Heart left ventricle (tissue), 16 donors: ENCODE results near the gene BCKDHB. TPM values are rescaled to one million over a fixed set of nuclear protein-coding genes. Genes with fewer than 3 reads are reported as not detected.

Experiments
- ATAC-seq, 4 donors: fragments of 200-7000 bp; cut with Tn5 transposase; one replicate each; pipeline ENCODE4 v1.9.1; 2020 to 2022; ENCODE audit warnings: moderate library complexity in 4 of 4, mild to moderate bottlenecking in 3 of 4, moderate number of reproducible peaks in 1 of 4
- DNase-seq, 5 donors: peaks; one replicate each; pipeline ENCODE4 v3.0.0-alpha.2; 2020
- H3K27ac ChIP-seq, 12 donors: fragments of 200-600 bp; sonication (generic) in 4 of 12; one replicate each; pipeline versions ENCODE4 v1.5.0 to v1.8.0; 2016 to 2022; ENCODE audit warnings: mild to moderate bottlenecking in 2 of 12
- H3K27me3 ChIP-seq, 9 donors: fragments of 200-600 bp; sonication (generic) in 2 of 9; one replicate each; pipeline versions ENCODE4 v1.5.1 to v1.8.0; 2016 to 2022; ENCODE audit warnings: mild to moderate bottlenecking in 3 of 9
- H3K36me3 ChIP-seq, 9 donors: fragments of 200-600 bp; sonication (generic) in 2 of 9; one replicate each; pipeline versions ENCODE4 v1.5.0 to v1.8.0; 2018 to 2022; ENCODE audit warnings: mild to moderate bottlenecking in 2 of 9
- H3K4me1 ChIP-seq, 12 donors: fragments of 200-600 bp; sonication (generic) in 4 of 12; one replicate each; pipeline versions ENCODE4 v1.5.0 to v1.8.0; 2016 to 2022; ENCODE audit warnings: mild to moderate bottlenecking in 3 of 12
- H3K4me3 ChIP-seq, 12 donors: fragments of 200-600 bp; sonication (generic) in 4 of 12; one replicate each; pipeline versions ENCODE4 v1.5.0 to v1.8.0; 2017 to 2022; ENCODE audit warnings: mild to moderate bottlenecking in 9 of 12, moderate library complexity in 4 of 12
- H3K9me3 ChIP-seq, 12 donors: fragments of 200-600 bp; sonication (generic) in 4 of 12; one replicate each; pipeline versions ENCODE4 v1.5.0 to v1.8.0; 2016 to 2022; ENCODE audit warnings: mild to moderate bottlenecking in 1 of 12
- CTCF ChIP-seq, 12 donors: fragments of 200-600 bp; sonication (generic) in 4 of 12; IDR thresholded peaks; one replicate each; pipeline versions ENCODE4 v1.5.0 to v1.8.0; 2018 to 2022; ENCODE audit warnings: antibody characterized with exemption in 12 of 12, mild to moderate bottlenecking in 5 of 12
- POLR2A ChIP-seq, 2 donors: fragments of 450-650 bp; IDR thresholded peaks; one replicate each; pipeline ENCODE4 v1.6.1; 2017; ENCODE audit warnings: antibody characterized with exemption in 2 of 2, mild to moderate bottlenecking in 2 of 2, moderate library complexity in 2 of 2
- WGBS, 4 donors: extraction: QIAGEN DNeasy Blood & Tissue Kit in 2 of 4; methylation state at CpG; one replicate each; pipeline versions ENCODE4 v1.1.5 to v1.1.7; 2013 to 2018; 5-methylcytosine and 5-hydroxymethylcytosine counted together
- intact Hi-C, 10 donors: fragments of 100-400 bp; cut with DNase I; formaldehyde crosslinking; loops; one replicate each; pipeline versions ENCODE4 v1.11.1 to v1.14.2; 2022
- polyA plus RNA-seq, 2 donors: library from polyadenylated mRNA; stranded (reverse); fragments of 200-250 nt; gene quantifications; one replicate each; pipeline ENCODE4 v1.2.3, GENCODE V29; 2013
- total RNA-seq, 9 donors: library from RNA; depleted of rRNA in 2 of 9; stranded (reverse); fragments of >200 nt in 2 of 9; fragmentation: NEBNext Ultra II Directional in 3 of 9; extraction: Animal tissue kit (Norgen Biotek cat#: 25700) in 3 of 9; gene quantifications; one replicate each; pipeline versions ENCODE4 v1.1.0 to v1.2.4, GENCODE V29; 2016 to 2023
- donor health status: ischemic (EF 13 %, LVEDD 7.1; RV severe dilation, severe dysfunction).
- donor health status: healthy with polysubstance abuse.
- donor health status: DM: no; HTN: yes; CAD: no.
- donor health status: DM: no; HTN: no; CAD: no.
- donor health status: ischemic (EF 25% LVEDD 6.9; RV normal size, moderate dysfunction).
- donor health status: ischemic (EF 25% LVEDD 5.7; RV mildly dilated, moderate dysfunction).
- donor health status: healthy.
- donor health status: DM: yes; HTN: yes; CAD: no.
- donor health status: ischemic (EF 35%, LVEDD 5.7; RV mildly dilated, moderate dysfunction).
- donor health status: nonischemic (EF 11% LVEDD 7.7; RV severe dilation, severe dysfunction).
- donor health status: DM: yes; HTN: yes; CAD: no.
- donor health status: PGD.
- donor health status: ischemic (EF 29% LVEDD 5.4; RV normal size, mild dysfunction).
- donor health status: nonischemic (EF 23%, LVEDD 6.1; RV moderate dilation, normal function).

Gene BCKDHB
- total and polyA plus RNA-seq, 11 donors = 10.1 to 41.9 (median 27.6) TPM

- DNase-seq = no peak
- WGBS, 4 donors = 60 to 74% (median 67%) methylated on average over 2 of the region's 2 CpGs
Measured at GRCh38 chr6:80356545-80356944, 250.1 kb downstream of the BCKDHB start.

GRCh38 chr6:80357081-80357480, 250.6 kb downstream of the BCKDHB start:
- TF ChIP-seq CTCF (IDR thresholded peaks at IDR 0.05) = no peak
- TF ChIP-seq POLR2A (IDR thresholded peaks at IDR 0.05) = no peak
- Histone ChIP-seq H3K4me3 (no peak overlapping the region), H3K27me3 (no peaks in the 10 kb centered on the region), H3K27ac (no peak overlapping the region), H3K36me3 (no peaks in the 10 kb centered on the region), H3K4me1 (peaks cover 0 to 3% (median 0%) of the 10 kb centered on the region in 12 donors), H3K9me3 (no peaks in the 10 kb centered on the region)
- intact Hi-C loops = loop anchor here in 1 of 10 donors (10.0 kb wide), 1 partner anchor 98 kb away; no protein-coding TSS in a partner anchor
- ATAC-seq (peak in 1 of 4 donors; percentile 41), DNase-seq (no peak)
- 67 to 85% (median 73%) methylated on average over 2 of the region's 2 CpGs for WGBS, 4 donors

More at GRCh38 chr6:80356545-80356944, 250.1 kb downstream of the BCKDHB start:
- no peaks in the 10 kb centered on the region for H3K27me3 ChIP-seq
- no peak overlapping the region for H3K4me3 ChIP-seq
- intact Hi-C loops = loop anchor here in 1 of 10 donors (10.0 kb wide), 1 partner anchor 98 kb away; no protein-coding TSS in a partner anchor
- H3K27ac ChIP-seq = no peak overlapping the region
- no peak for ATAC-seq
- TF ChIP-seq CTCF (IDR thresholded peaks at IDR 0.05) = no peak
- no peak for TF ChIP-seq POLR2A (IDR thresholded peaks at IDR 0.05)
- H3K36me3 ChIP-seq = no peaks in the 10 kb centered on the region
- H3K9me3 ChIP-seq = no peaks in the 10 kb centered on the region
- H3K4me1 ChIP-seq = peaks cover 0 to 3% (median 0%) of the 10 kb centered on the region in 12 donors

- H3K9me3 ChIP-seq = no peaks in the 10 kb centered on the region
- H3K27ac ChIP-seq = no peak overlapping the region
- ATAC-seq (peak in 3 of 4 donors; percentile 42 to 78 (median 56)), DNase-seq (peak in 1 of 5 donors; percentile 23)
- peaks cover 0 to 3% (median 0%) of the 10 kb centered on the region in 12 donors for H3K4me1 ChIP-seq
- no peaks in the 10 kb centered on the region for H3K36me3 ChIP-seq
- no peak for TF ChIP-seq CTCF (IDR thresholded peaks at IDR 0.05)
- TF ChIP-seq POLR2A (IDR thresholded peaks at IDR 0.05) = no peak
- WGBS, 4 donors = 75 to 88% (median 80%) methylated on average over 2 of the region's 2 CpGs
- H3K4me3 ChIP-seq = no peak overlapping the region
- no peaks in the 10 kb centered on the region for H3K27me3 ChIP-seq
- intact Hi-C loops = loop anchor here in 1 of 10 donors (10.0 kb wide), 1 partner anchor 97 kb away; no protein-coding TSS in a partner anchor
Measured at GRCh38 chr6:80357674-80358073, 251.2 kb downstream of the BCKDHB start.

- TF ChIP-seq POLR2A (IDR thresholded peaks at IDR 0.05) (no peak), CTCF (IDR thresholded peaks at IDR 0.05) (no peak)
- DNase-seq (no peak), ATAC-seq (no peak)
- H3K27ac ChIP-seq = no peak overlapping the region
- H3K4me3 ChIP-seq = no peak overlapping the region
- no peaks in the 10 kb centered on the region for H3K36me3 ChIP-seq
- H3K27me3 ChIP-seq = no peaks in the 10 kb centered on the region
- no peaks in the 10 kb centered on the region for H3K9me3 ChIP-seq
- peaks cover 0 to 17% (median 3%) of the 10 kb centered on the region in 12 donors for H3K4me1 ChIP-seq
- intact Hi-C loops = loop anchor here in 2 of 10 donors (10.0 kb wide), 2 partner anchors 91 to 101 kb away; no protein-coding TSS in a partner anchor
- WGBS, 4 donors = 95 to 98% (median 96%) methylated on average over 3 of the region's 3 CpGs
Measured at GRCh38 chr6:80363501-80364122, 257.1 kb downstream of the BCKDHB start.
